CD4-positive, alpha-beta T cell treated with Interleukin-17A for 4 hours (primary cell): ENCODE measurements around the gene TRAK1.
"Not testable (repeated sequence)": the region's sequence is repeated elsewhere in the genome, so short reads cannot be mapped to it uniquely, and the experiment has no call there.

Experiments
- DNase-seq: peaks from one replicate; pipeline ENCODE4 v3.0.0-alpha.2; 2020; ENCODE audit warnings: mixed read lengths

The TRAK1 gene

GRCh38 chr3:42099020-42099765 lies 8.0 kb downstream of the TRAK1 start:
- no peak for DNase-seq

- no peak for DNase-seq
Observed at GRCh38 chr3:42101048-42101447, 9.9 kb downstream of the TRAK1 start.

GRCh38 chr3:42101481-42101880 lies 10.3 kb downstream of the TRAK1 start:
- DNase-seq, result no peak

GRCh38 chr3:42102571-42102970 lies 11.4 kb downstream of the TRAK1 start:
- DNase-seq, result no peak

GRCh38 chr3:42103921-42104665 lies 12.9 kb downstream of the TRAK1 start:
- DNase-seq, result not testable (repeated sequence)

- DNase-seq, result not testable (repeated sequence)
Observed at GRCh38 chr3:42105994-42106393, 14.8 kb downstream of the TRAK1 start.

- DNase-seq, result no peak
Observed at GRCh38 chr3:42106646-42107045, 15.5 kb downstream of the TRAK1 start.

- no peak for DNase-seq
Observed at GRCh38 chr3:42110631-42111030, 19.5 kb downstream of the TRAK1 start.

GRCh38 chr3:42114130-42114725 lies 23.1 kb downstream of the TRAK1 start:
- DNase-seq, result no peak

GRCh38 chr3:42115215-42115614 lies 24.1 kb downstream of the TRAK1 start:
- no peak for DNase-seq

- DNase-seq, result no peak
Observed at GRCh38 chr3:42115946-42116345, 24.8 kb downstream of the TRAK1 start.

- DNase-seq, result no peak
Observed at GRCh38 chr3:42116466-42116865, 25.3 kb downstream of the TRAK1 start.

- DNase-seq, result peak; percentile 29
Observed at GRCh38 chr3:42117175-42118008, 26.2 kb downstream of the TRAK1 start.

- DNase-seq, result no peak
Observed at GRCh38 chr3:42118762-42119361, 27.7 kb downstream of the TRAK1 start.

GRCh38 chr3:42119561-42120355 lies 28.6 kb downstream of the TRAK1 start:
- DNase-seq, result no peak

GRCh38 chr3:42120866-42121265 lies 29.7 kb downstream of the TRAK1 start:
- DNase-seq, result no peak

GRCh38 chr3:42122261-42123011 lies 31.3 kb downstream of the TRAK1 start:
- DNase-seq, result no peak

GRCh38 chr3:42123012-42123581 lies 31.9 kb downstream of the TRAK1 start:
- DNase-seq, result no peak

GRCh38 chr3:42123824-42124658 lies 32.9 kb downstream of the TRAK1 start:
- DNase-seq, result no peak

- DNase-seq, result no peak
Observed at GRCh38 chr3:42127226-42127625, 36.1 kb downstream of the TRAK1 start.
